C4-2B (cell line): ENCODE data around the gene CEACAM8.

Source experiments
- CTCF ChIP-seq: fragments of 450-650 bp; conservative IDR thresholded peaks from 2 replicates; pipeline ENCODE4 v1.5.1; 2017; ENCODE audit warnings: mild to moderate bottlenecking
- ZFX ChIP-seq: fragments of 450-650 bp; IDR thresholded peaks from 2 replicates; pipeline ENCODE4 v1.6.1; 2017

- TF ChIP-seq CTCF: no peak
- TF ChIP-seq ZFX: no peak
These were observed 34.0 kb downstream of the CEACAM8 start for GRCh38 chr19:42560731-42561130.
